Measurements from ENCODE around the gene NET1.
A peak's percentile ranks its signal among the peaks of the same experiment; 100 is the strongest.

NET1 gene

GRCh38 chr10:5484205-5484604 lies 71.8 kb downstream of the NET1 start:
- no peak overlapping the region for H3K27ac ChIP-seq
- TF ChIP-seq CTCF (conservative IDR thresholded peaks at IDR 0.05) (no peak), ZFX (IDR thresholded peaks at IDR 0.05) (no peak)

GRCh38 chr10:5485290-5485689 lies 72.9 kb downstream of the NET1 start:
- TF ChIP-seq CTCF (conservative IDR thresholded peaks at IDR 0.05) (no peak), ZFX (IDR thresholded peaks at IDR 0.05) (no peak)
- H3K27ac ChIP-seq: no peak overlapping the region

- TF ChIP-seq CTCF (conservative IDR thresholded peaks at IDR 0.05): no peak
- TF ChIP-seq ZFX (IDR thresholded peaks at IDR 0.05): no peak
- H3K27ac ChIP-seq: no peak overlapping the region
These were observed 73.8 kb downstream of the NET1 start for GRCh38 chr10:5485948-5486852.

GRCh38 chr10:5486853-5487235 lies 74.5 kb downstream of the NET1 start:
- H3K27ac ChIP-seq: no peak overlapping the region
- TF ChIP-seq ZFX (IDR thresholded peaks at IDR 0.05) (no peak), CTCF (conservative IDR thresholded peaks at IDR 0.05) (no peak)

GRCh38 chr10:5488272-5489161 lies 76.2 kb downstream of the NET1 start:
- no peak for TF ChIP-seq CTCF (conservative IDR thresholded peaks at IDR 0.05)
- 0 out of 2 replicates have a peak overlapping the region, but pooled peaks have one; percentile 1 for H3K27ac ChIP-seq

- TF ChIP-seq ZFX (IDR thresholded peaks at IDR 0.05) (no peak), CTCF (conservative IDR thresholded peaks at IDR 0.05) (no peak)
These were observed 77.7 kb downstream of the NET1 start for GRCh38 chr10:5490032-5490431.

More at GRCh38 chr10:5490032-5490431, 77.7 kb downstream of the NET1 start:
- H3K27ac ChIP-seq: no peak overlapping the region

All from C4-2B (cell line).